Measurements from ENCODE around the gene PPARG. TPM values are rescaled to one million over a fixed set of nuclear protein-coding genes. Genes with fewer than 3 reads are reported as not detected.

The PPARG gene
- total and polyA plus RNA-seq, 4 donors, result 5.2 to 15.7 (median 7.0) TPM

DNA sequence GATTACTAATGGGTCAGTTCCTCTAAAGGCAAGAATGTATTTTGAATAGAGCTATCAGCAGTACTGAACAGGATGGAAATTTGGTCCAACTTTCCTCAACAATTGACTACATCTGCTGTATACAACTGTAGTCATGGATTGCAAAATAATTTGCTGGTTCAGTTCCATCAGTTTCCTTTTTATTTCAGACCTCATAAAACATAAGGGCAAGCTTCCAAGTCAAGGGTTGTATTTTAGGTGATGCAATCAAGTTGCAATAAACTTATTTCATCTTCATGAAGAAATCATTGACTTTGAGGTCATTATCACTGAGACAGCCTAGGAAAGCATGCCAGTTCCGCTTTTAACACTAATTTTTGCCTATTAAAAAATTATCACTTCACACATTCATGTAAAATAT, 105.0 kb downstream of the PPARG start (continued):
- TF ChIP-seq, protein P1, sequence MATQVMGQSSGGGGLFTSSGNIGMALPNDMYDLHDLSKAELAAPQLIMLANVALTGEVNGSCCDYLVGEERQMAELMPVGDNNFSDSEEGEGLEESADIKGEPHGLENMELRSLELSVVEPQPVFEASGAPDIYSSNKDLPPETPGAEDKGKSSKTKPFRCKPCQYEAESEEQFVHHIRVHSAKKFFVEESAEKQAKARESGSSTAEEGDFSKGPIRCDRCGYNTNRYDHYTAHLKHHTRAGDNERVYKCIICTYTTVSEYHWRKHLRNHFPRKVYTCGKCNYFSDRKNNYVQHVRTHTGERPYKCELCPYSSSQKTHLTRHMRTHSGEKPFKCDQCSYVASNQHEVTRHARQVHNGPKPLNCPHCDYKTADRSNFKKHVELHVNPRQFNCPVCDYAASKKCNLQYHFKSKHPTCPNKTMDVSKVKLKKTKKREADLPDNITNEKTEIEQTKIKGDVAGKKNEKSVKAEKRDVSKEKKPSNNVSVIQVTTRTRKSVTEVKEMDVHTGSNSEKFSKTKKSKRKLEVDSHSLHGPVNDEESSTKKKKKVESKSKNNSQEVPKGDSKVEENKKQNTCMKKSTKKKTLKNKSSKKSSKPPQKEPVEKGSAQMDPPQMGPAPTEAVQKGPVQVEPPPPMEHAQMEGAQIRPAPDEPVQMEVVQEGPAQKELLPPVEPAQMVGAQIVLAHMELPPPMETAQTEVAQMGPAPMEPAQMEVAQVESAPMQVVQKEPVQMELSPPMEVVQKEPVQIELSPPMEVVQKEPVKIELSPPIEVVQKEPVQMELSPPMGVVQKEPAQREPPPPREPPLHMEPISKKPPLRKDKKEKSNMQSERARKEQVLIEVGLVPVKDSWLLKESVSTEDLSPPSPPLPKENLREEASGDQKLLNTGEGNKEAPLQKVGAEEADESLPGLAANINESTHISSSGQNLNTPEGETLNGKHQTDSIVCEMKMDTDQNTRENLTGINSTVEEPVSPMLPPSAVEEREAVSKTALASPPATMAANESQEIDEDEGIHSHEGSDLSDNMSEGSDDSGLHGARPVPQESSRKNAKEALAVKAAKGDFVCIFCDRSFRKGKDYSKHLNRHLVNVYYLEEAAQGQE (IDR thresholded peaks at IDR 0.05), result no peak
- TF ChIP-seq JUND (IDR thresholded peaks at IDR 0.05), result peak; percentile 81 to 84

DNA sequence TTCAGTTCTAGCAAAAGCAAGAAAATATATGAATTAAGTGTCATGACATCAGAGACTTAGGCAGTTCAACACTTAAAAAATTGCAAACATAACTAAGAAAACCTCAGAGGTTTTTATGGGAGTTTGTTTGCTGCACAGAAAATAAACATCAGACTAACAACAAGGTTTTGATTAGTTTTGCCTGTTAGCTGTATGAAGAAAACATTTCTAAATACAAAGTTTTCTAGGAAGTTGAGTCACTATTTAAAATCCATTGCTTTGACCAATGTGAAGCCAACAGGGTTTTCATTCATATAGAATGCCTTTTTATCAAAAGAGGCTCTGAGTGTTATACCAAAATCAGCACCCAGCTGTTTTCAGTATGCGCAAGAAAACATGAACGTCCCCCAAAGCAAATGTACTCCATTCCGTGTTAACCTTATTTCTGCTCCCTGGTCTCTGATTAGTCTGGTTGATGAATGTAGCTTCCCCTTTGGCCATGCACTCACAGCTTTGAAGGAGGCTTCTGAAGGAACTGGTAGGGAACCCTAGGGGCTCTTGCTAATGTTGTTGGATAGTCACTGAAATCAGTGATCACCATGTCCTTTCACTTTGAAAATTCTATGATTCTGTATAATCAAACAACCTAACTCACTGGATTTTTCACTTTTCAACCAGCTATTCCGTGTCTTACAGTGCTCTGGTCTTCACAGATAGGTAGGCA, 105.8 kb downstream of the PPARG start:
- H3K9ac ChIP-seq (ENCODE audit: low read depth in 1 of 2, low read length in 2 of 2), result no peak overlapping the region
- DNase-seq (ENCODE audit: low spot score), result no peak
- TF ChIP-seq, protein P1 (IDR thresholded peaks at IDR 0.05), result no peak
- TF ChIP-seq HNF4A (conservative IDR thresholded peaks at IDR 0.05) (no peak), FOXA1 (IDR thresholded peaks at IDR 0.05) (no peak)
- no peaks in the 10 kb centered on the region for H3K36me3 ChIP-seq (ENCODE audit: control insufficient read depth in 4 of 4, insufficient read depth in 3 of 4, low read depth in 1 of 4, low read length in 3 of 4)
- H3K4me3 ChIP-seq (ENCODE audit: low read depth in 1 of 3, low read length in 3 of 3), result no peak overlapping the region
- H3K4me1 ChIP-seq (ENCODE audit: control insufficient read depth in 4 of 4, insufficient read depth in 4 of 4, low read length in 3 of 4), result peaks cover 0 to 14% (median 13%) of the 10 kb centered on the region in 4 donors
- no peaks in the 10 kb centered on the region for H3K9me3 ChIP-seq (ENCODE audit: control insufficient read depth in 4 of 4, low read length in 3 of 4)
- no peaks in the 10 kb centered on the region for H3K27me3 ChIP-seq (ENCODE audit: control insufficient read depth in 4 of 4, insufficient read depth in 4 of 4, low read length in 3 of 4)
- no peak overlapping the region for H3K27ac ChIP-seq (ENCODE audit: low read depth in 1 of 2, low read length in 2 of 2)
- 83% methylated on average over 4 of the region's 4 CpGs for WGBS

DNA sequence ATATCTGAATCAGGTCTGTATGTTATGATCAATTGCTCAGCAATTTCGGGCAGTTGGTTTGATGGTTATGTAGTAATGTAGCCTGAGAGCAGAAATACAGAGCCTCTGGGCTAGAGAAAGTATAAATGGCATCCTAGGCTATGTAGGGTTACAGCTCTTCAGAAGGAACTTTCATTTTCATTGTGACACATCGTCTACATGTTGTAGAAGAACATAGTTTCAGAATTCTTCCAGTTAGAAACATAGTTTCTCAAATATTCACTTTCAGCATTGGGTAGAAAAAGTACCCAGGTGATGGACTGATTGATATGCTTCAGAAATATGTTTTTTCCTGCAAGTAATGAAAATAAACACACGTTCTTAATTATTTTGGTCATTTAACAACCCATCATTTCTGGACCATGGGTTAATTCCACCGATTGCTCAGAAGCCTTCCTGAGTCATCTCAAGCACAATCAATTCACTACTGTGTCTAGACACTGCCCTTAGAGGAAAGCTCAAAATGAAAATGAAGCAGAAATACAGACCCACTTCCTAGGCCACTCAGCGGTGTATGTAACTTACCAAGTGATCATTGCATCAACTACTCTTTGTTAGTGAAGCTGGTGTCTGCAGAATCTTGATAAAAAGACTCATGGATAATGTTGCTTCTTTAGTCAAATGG, 106.6 kb downstream of the PPARG start:
- no peak overlapping the region for H3K9ac ChIP-seq (ENCODE audit: low read depth in 1 of 2, low read length in 2 of 2)
- peaks cover 0 to 14% (median 13%) of the 10 kb centered on the region in 4 donors for H3K4me1 ChIP-seq (ENCODE audit: control insufficient read depth in 4 of 4, insufficient read depth in 4 of 4, low read length in 3 of 4)
- no peaks in the 10 kb centered on the region for H3K27me3 ChIP-seq (ENCODE audit: control insufficient read depth in 4 of 4, insufficient read depth in 4 of 4, low read length in 3 of 4)
- TF ChIP-seq, protein P1 (IDR thresholded peaks at IDR 0.05), result no peak
- 83% methylated on average over 5 of the region's 5 CpGs for WGBS
- H3K9me3 ChIP-seq (ENCODE audit: control insufficient read depth in 4 of 4, low read length in 3 of 4), result no peaks in the 10 kb centered on the region
- H3K4me3 ChIP-seq (ENCODE audit: low read depth in 1 of 3, low read length in 3 of 3), result no peak overlapping the region
- H3K36me3 ChIP-seq (ENCODE audit: control insufficient read depth in 4 of 4, insufficient read depth in 3 of 4, low read depth in 1 of 4, low read length in 3 of 4), result no peaks in the 10 kb centered on the region
- no peak for DNase-seq (ENCODE audit: low spot score)
- H3K27ac ChIP-seq (ENCODE audit: low read depth in 1 of 2, low read length in 2 of 2), result no peak overlapping the region
